HEK293 (cell line): Measurements from ENCODE around the gene CSNK1G2.
A peak's percentile ranks its signal among the peaks of the same experiment; 100 is the strongest.

Source experiments
- BCL11B ChIP-seq: fragments of 450-650 bp; formaldehyde crosslinking; IDR thresholded peaks from 2 replicates; pipeline ENCODE4 v1.5.1; 2016; ENCODE audit warnings: low read depth, missing biosample characterization, missing genetic modification characterization
- MZF1 ChIP-seq: fragments of 450-650 bp; formaldehyde crosslinking; IDR thresholded peaks from 2 replicates; pipeline ENCODE4 v1.5.1; 2017; ENCODE audit warnings: missing biosample characterization, missing genetic modification characterization, borderline replicate concordance
- PRDM1 ChIP-seq: fragments of 450-650 bp; formaldehyde crosslinking; IDR thresholded peaks from 2 replicates; pipeline ENCODE4; 2016; ENCODE audit warnings: missing biosample characterization, missing genetic modification characterization
- SCRT1 ChIP-seq: fragments of 450-650 bp; formaldehyde crosslinking; IDR thresholded peaks from 2 replicates; pipeline ENCODE4 v1.5.1; 2016; ENCODE audit warnings: missing biosample characterization, missing genetic modification characterization, borderline replicate concordance
- SP2 ChIP-seq: fragments of 450-650 bp; formaldehyde crosslinking; IDR thresholded peaks from 2 replicates; pipeline ENCODE4 v1.5.1; 2016; ENCODE audit warnings: missing biosample characterization, missing genetic modification characterization
- TCF7L2 ChIP-seq: IDR thresholded peaks from 2 replicates; pipeline ENCODE4 v1.6.1; 2011; ENCODE audit warnings: low read depth, mild to moderate bottlenecking, inconsistent platforms, low read length, moderate library complexity, borderline replicate concordance
- YY2 ChIP-seq: fragments of 450-650 bp; formaldehyde crosslinking; IDR thresholded peaks from 2 replicates; pipeline ENCODE4 v1.5.1; 2016; ENCODE audit warnings: missing biosample characterization, missing genetic modification characterization
- ZBTB1 ChIP-seq: fragments of 450-650 bp; formaldehyde crosslinking; IDR thresholded peaks from 2 replicates; pipeline ENCODE4 v1.5.1; 2016; ENCODE audit warnings: missing biosample characterization, missing genetic modification characterization
- ZNF10 ChIP-seq: fragments of 450-650 bp; formaldehyde crosslinking; IDR thresholded peaks from 2 replicates; pipeline ENCODE4 v1.5.1; 2017; ENCODE audit warnings: missing biosample characterization, missing genetic modification characterization
- ZNF23 ChIP-seq: fragments of 450-650 bp; formaldehyde crosslinking; IDR thresholded peaks from 2 replicates; pipeline ENCODE4 v1.5.1; 2016; ENCODE audit warnings: missing biosample characterization, missing genetic modification characterization, borderline replicate concordance
- ZNF404 ChIP-seq: fragments of 450-650 bp; formaldehyde crosslinking; IDR thresholded peaks from 2 replicates; pipeline ENCODE4 v1.5.1; 2017; ENCODE audit warnings: missing biosample characterization, missing genetic modification characterization
- ZNF548 ChIP-seq: fragments of 450-650 bp; formaldehyde crosslinking; IDR thresholded peaks from 2 replicates; pipeline ENCODE4 v1.5.1; 2016; ENCODE audit warnings: missing biosample characterization, missing genetic modification characterization
- ZNF560 ChIP-seq: fragments of 450-650 bp; formaldehyde crosslinking; IDR thresholded peaks from 2 replicates; pipeline ENCODE4 v1.5.1; 2017; ENCODE audit warnings: missing biosample characterization, missing genetic modification characterization, borderline replicate concordance
- ZNF600 ChIP-seq: fragments of 450-650 bp; formaldehyde crosslinking; IDR thresholded peaks from 2 replicates; pipeline ENCODE4 v1.5.1; 2016; ENCODE audit warnings: missing biosample characterization, missing genetic modification characterization
- ZNF621 ChIP-seq: fragments of 450-650 bp; formaldehyde crosslinking; IDR thresholded peaks from 2 replicates; pipeline ENCODE4 v1.5.1; 2017; ENCODE audit warnings: missing biosample characterization, missing genetic modification characterization
- ZNF626 ChIP-seq: fragments of 450-650 bp; sonication (Bioruptor Pico); formaldehyde crosslinking; IDR thresholded peaks from 2 replicates; pipeline ENCODE4 v1.5.1; 2018; ENCODE audit warnings: missing biosample characterization, missing genetic modification characterization, inconsistent platforms
- ZNF660 ChIP-seq: fragments of 450-650 bp; IDR thresholded peaks from 2 replicates; pipeline ENCODE4 v1.5.1; 2018; ENCODE audit warnings: missing biosample characterization, mild to moderate bottlenecking, missing genetic modification characterization
- ZNF677 ChIP-seq: fragments of 450-650 bp; IDR thresholded peaks from 2 replicates; pipeline ENCODE4 v1.5.0; 2018; ENCODE audit warnings: missing biosample characterization, mild to moderate bottlenecking, missing genetic modification characterization, moderate library complexity
- ZNF768 ChIP-seq: fragments of 450-650 bp; formaldehyde crosslinking; IDR thresholded peaks from 2 replicates; pipeline ENCODE4 v1.5.1; 2018; ENCODE audit warnings: missing biosample characterization, mild to moderate bottlenecking, missing genetic modification characterization
- ZNF830 ChIP-seq: fragments of 450-650 bp; IDR thresholded peaks from 2 replicates; pipeline ENCODE4 v1.5.0; 2018; ENCODE audit warnings: missing biosample characterization, missing genetic modification characterization, low read depth, mild to moderate bottlenecking, moderate library complexity
- ZNF837 ChIP-seq: fragments of 450-650 bp; formaldehyde crosslinking; IDR thresholded peaks from 2 replicates; pipeline ENCODE4 v1.5.1; 2016; ENCODE audit warnings: missing biosample characterization, missing genetic modification characterization
- TF ChIP-seq, protein P1 (sequence below): fragments of 450-650 bp; formaldehyde crosslinking; IDR thresholded peaks from 2 replicates; pipeline ENCODE4 v1.5.1; 2017; ENCODE audit warnings: missing biosample characterization, missing genetic modification characterization
- TF ChIP-seq, protein P2 (sequence below): fragments of 450-650 bp; formaldehyde crosslinking; IDR thresholded peaks from 2 replicates; pipeline ENCODE4 v1.5.1; 2017; ENCODE audit warnings: missing biosample characterization, missing genetic modification characterization
- TF ChIP-seq, protein P3 (sequence below): fragments of 450-650 bp; formaldehyde crosslinking; IDR thresholded peaks from 2 replicates; pipeline ENCODE4 v1.5.1; 2016; ENCODE audit warnings: missing biosample characterization, missing genetic modification characterization
- TF ChIP-seq, protein P4 (sequence below): fragments of 450-650 bp; formaldehyde crosslinking; IDR thresholded peaks from 2 replicates; pipeline ENCODE4 v1.5.1; 2016; ENCODE audit warnings: missing biosample characterization, missing genetic modification characterization, borderline replicate concordance
- TF ChIP-seq, protein P5 (sequence below): fragments of 450-650 bp; formaldehyde crosslinking; IDR thresholded peaks from 2 replicates; pipeline ENCODE4 v1.5.1; 2016; ENCODE audit warnings: missing biosample characterization, missing genetic modification characterization
- TF ChIP-seq, protein P6 (sequence below): IDR thresholded peaks from 2 replicates; pipeline ENCODE4 v1.6.1; 2011; ENCODE audit warnings: mild to moderate bottlenecking, low read depth, low read length, borderline replicate concordance
- TF ChIP-seq, protein P7 (sequence below): fragments of 450-650 bp; formaldehyde crosslinking; IDR thresholded peaks from 2 replicates; pipeline ENCODE4; 2016; ENCODE audit warnings: missing biosample characterization, missing genetic modification characterization

The CSNK1G2 gene

DNA sequence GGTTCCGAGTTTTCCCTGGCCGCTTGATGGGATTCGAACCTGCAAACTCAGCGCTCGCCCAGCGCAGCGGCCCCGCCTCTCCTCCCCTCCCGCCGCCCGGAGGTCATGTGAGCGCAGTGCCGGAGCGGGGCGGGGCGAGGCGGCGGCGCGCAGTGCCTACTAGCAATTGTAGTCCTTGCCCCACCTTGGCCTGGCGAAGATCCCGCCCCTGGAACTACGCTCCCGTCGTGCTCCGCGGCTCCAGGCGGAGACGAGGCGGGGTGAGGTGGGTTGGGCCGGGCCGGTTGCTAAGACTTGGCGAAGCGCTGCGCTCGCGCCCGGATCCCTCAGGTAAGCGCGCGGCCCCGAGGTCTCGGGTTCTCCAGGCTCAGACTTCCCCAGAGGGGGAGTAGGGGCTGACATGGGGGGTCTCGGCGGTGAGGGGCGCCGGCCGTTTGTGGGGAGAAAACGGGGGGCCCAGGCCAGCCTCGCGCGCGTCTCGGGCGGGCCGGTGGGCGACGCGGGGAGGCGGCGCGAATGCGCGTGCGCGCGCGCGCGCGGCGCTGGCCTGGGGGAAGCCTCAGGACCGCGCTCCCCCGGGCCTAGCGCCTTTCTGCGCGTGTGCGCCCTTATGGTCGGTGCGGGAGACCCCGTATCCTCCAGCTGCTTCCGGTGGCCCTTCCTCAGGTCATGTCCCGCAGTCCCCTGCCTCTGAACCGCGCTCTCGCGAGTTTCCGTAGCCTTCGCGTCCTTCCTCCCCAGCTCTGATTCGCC lies 35.7 kb upstream of the CSNK1G2 start, which contains the start of the genes ADAT3 and SCAMP4 (continued):
- TF ChIP-seq, protein P1, sequence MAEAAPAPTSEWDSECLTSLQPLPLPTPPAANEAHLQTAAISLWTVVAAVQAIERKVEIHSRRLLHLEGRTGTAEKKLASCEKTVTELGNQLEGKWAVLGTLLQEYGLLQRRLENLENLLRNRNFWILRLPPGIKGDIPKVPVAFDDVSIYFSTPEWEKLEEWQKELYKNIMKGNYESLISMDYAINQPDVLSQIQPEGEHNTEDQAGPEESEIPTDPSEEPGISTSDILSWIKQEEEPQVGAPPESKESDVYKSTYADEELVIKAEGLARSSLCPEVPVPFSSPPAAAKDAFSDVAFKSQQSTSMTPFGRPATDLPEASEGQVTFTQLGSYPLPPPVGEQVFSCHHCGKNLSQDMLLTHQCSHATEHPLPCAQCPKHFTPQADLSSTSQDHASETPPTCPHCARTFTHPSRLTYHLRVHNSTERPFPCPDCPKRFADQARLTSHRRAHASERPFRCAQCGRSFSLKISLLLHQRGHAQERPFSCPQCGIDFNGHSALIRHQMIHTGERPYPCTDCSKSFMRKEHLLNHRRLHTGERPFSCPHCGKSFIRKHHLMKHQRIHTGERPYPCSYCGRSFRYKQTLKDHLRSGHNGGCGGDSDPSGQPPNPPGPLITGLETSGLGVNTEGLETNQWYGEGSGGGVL (tag by site-specific recombination), result no peak
- TF ChIP-seq ZNF560 (tag by site-specific recombination), result no peak
- no peak for TF ChIP-seq ZNF677 (tag by site-specific recombination)
- TF ChIP-seq ZNF837 (tag by site-specific recombination), result no peak
- no peak for TF ChIP-seq ZNF10 (tag by site-specific recombination)
- no peak for TF ChIP-seq TCF7L2
- TF ChIP-seq ZNF621, result no peak
- no peak for TF ChIP-seq MZF1
- TF ChIP-seq ZNF660, result 0 out of 2 replicates have a peak, but pooled peaks have one; percentile 30
- TF ChIP-seq, protein P2, sequence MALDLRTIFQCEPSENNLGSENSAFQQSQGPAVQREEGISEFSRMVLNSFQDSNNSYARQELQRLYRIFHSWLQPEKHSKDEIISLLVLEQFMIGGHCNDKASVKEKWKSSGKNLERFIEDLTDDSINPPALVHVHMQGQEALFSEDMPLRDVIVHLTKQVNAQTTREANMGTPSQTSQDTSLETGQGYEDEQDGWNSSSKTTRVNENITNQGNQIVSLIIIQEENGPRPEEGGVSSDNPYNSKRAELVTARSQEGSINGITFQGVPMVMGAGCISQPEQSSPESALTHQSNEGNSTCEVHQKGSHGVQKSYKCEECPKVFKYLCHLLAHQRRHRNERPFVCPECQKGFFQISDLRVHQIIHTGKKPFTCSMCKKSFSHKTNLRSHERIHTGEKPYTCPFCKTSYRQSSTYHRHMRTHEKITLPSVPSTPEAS (tag by site-specific recombination), result no peak; the same call in 1 of the 2 replicates
- TF ChIP-seq YY2 (tag by site-specific recombination), result no peak
- TF ChIP-seq, protein P3, sequence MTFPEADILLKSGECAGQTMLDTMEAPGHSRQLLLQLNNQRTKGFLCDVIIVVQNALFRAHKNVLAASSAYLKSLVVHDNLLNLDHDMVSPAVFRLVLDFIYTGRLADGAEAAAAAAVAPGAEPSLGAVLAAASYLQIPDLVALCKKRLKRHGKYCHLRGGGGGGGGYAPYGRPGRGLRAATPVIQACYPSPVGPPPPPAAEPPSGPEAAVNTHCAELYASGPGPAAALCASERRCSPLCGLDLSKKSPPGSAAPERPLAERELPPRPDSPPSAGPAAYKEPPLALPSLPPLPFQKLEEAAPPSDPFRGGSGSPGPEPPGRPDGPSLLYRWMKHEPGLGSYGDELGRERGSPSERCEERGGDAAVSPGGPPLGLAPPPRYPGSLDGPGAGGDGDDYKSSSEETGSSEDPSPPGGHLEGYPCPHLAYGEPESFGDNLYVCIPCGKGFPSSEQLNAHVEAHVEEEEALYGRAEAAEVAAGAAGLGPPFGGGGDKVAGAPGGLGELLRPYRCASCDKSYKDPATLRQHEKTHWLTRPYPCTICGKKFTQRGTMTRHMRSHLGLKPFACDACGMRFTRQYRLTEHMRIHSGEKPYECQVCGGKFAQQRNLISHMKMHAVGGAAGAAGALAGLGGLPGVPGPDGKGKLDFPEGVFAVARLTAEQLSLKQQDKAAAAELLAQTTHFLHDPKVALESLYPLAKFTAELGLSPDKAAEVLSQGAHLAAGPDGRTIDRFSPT (tag by site-specific recombination), result peak; percentile 57; the same call in 1 of the 2 replicates
- TF ChIP-seq, protein P4, sequence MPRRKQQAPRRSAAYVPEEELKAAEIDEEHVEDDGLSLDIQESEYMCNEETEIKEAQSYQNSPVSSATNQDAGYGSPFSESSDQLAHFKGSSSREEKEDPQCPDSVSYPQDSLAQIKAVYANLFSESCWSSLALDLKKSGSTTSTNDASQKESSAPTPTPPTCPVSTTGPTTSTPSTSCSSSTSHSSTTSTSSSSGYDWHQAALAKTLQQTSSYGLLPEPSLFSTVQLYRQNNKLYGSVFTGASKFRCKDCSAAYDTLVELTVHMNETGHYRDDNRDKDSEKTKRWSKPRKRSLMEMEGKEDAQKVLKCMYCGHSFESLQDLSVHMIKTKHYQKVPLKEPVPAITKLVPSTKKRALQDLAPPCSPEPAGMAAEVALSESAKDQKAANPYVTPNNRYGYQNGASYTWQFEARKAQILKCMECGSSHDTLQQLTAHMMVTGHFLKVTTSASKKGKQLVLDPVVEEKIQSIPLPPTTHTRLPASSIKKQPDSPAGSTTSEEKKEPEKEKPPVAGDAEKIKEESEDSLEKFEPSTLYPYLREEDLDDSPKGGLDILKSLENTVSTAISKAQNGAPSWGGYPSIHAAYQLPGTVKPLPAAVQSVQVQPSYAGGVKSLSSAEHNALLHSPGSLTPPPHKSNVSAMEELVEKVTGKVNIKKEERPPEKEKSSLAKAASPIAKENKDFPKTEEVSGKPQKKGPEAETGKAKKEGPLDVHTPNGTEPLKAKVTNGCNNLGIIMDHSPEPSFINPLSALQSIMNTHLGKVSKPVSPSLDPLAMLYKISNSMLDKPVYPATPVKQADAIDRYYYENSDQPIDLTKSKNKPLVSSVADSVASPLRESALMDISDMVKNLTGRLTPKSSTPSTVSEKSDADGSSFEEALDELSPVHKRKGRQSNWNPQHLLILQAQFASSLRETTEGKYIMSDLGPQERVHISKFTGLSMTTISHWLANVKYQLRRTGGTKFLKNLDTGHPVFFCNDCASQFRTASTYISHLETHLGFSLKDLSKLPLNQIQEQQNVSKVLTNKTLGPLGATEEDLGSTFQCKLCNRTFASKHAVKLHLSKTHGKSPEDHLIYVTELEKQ (tag by site-specific recombination), result no peak
- no peak for TF ChIP-seq ZNF548 (tag by site-specific recombination)
- TF ChIP-seq BCL11B (tag by site-specific recombination), result no peak
- no peak for TF ChIP-seq PRDM1 (tag by site-specific recombination)
- no peak for TF ChIP-seq ZNF768 (tag by site-specific recombination)
- TF ChIP-seq, protein P5, sequence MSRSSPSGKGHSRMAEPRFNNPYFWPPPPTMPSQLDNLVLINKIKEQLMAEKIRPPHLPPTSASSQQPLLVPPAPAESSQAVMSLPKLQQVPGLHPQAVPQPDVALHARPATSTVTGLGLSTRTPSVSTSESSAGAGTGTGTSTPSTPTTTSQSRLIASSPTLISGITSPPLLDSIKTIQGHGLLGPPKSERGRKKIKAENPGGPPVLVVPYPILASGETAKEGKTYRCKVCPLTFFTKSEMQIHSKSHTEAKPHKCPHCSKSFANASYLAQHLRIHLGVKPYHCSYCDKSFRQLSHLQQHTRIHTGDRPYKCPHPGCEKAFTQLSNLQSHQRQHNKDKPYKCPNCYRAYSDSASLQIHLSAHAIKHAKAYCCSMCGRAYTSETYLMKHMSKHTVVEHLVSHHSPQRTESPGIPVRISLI, result no peak
- TF ChIP-seq, protein P6, sequence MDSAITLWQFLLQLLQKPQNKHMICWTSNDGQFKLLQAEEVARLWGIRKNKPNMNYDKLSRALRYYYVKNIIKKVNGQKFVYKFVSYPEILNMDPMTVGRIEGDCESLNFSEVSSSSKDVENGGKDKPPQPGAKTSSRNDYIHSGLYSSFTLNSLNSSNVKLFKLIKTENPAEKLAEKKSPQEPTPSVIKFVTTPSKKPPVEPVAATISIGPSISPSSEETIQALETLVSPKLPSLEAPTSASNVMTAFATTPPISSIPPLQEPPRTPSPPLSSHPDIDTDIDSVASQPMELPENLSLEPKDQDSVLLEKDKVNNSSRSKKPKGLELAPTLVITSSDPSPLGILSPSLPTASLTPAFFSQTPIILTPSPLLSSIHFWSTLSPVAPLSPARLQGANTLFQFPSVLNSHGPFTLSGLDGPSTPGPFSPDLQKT, result no peak; the same call in 1 of the 2 replicates
- no peak for TF ChIP-seq ZBTB1 (tag by site-specific recombination)
- TF ChIP-seq ZNF600, result no peak
- TF ChIP-seq SCRT1, result no peak
- no peak for TF ChIP-seq ZNF830
- TF ChIP-seq ZNF23, result no peak
- TF ChIP-seq ZNF626, result no peak
- TF ChIP-seq, protein P7, sequence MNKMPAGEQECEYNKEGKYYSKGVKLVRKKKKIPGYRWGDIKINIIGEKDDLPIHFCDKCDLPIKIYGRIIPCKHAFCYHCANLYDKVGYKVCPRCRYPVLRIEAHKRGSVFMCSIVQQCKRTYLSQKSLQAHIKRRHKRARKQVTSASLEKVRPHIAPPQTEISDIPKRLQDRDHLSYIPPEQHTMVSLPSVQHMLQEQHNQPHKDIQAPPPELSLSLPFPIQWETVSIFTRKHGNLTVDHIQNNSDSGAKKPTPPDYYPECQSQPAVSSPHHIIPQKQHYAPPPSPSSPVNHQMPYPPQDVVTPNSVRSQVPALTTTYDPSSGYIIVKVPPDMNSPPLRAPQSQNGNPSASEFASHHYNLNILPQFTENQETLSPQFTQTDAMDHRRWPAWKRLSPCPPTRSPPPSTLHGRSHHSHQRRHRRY (tag by site-specific recombination), result no peak
- TF ChIP-seq SP2, result peak; percentile 94
- TF ChIP-seq ZNF404 (tag by site-specific recombination), result no peak
